ENCODE data around the gene HEY2.

- TF ChIP-seq POLR2A (IDR thresholded peaks at IDR 0.05; ENCODE audit: low read depth, low read length) (no peak), POLR2AphosphoS5 (IDR thresholded peaks at IDR 0.05; ENCODE audit: low read depth, low read length) (no peak)
Observed at GRCh38 chr6:125750692-125751333, 1.4 kb downstream of the HEY2 start.
